ENCODE results near the gene NOSIP. TPM values are rescaled to one million over a fixed set of nuclear protein-coding genes. Genes with fewer than 3 reads are reported as not detected.

The NOSIP gene
- total RNA-seq, 2 donors from 2014 or later: 70.6 to 75.2 TPM

- Mint-ChIP-seq H3K9me3 (no peaks in the 10 kb centered on the region), H3K27ac (peak overlapping the region; percentile 33 to 76), H3K4me1 (ENCODE audit: low read depth in 2 of 2) (peaks cover 15 to 19% of the 10 kb centered on the region in 2 donors), H3K36me3 (no peaks in the 10 kb centered on the region), H3K4me3 (no peak overlapping the region), H3K27me3 (no peaks in the 10 kb centered on the region)
- no peak for DNase-seq (ENCODE audit: low spot score)
- ATAC-seq: no peak
Measured at GRCh38 chr19:49507803-49508494, 72.4 kb downstream of the NOSIP start.

GRCh38 chr19:49506575-49507105 is 73.7 kb downstream of the NOSIP start:
- ATAC-seq (peak; percentile 76 to 82), DNase-seq (ENCODE audit: low spot score) (peak; percentile 83)
- H3K27me3 Mint-ChIP-seq: no peaks in the 10 kb centered on the region
- no peaks in the 10 kb centered on the region for H3K9me3 Mint-ChIP-seq
- no peak overlapping the region for H3K4me3 Mint-ChIP-seq
- no peaks in the 10 kb centered on the region for H3K36me3 Mint-ChIP-seq
- H3K27ac Mint-ChIP-seq: no peak overlapping the region
- peaks cover 7 to 13% of the 10 kb centered on the region in 2 donors for H3K4me1 Mint-ChIP-seq (ENCODE audit: low read depth in 2 of 2)

Other genes starting within 250 kb of the NOSIP start
- 100 to 1,000 TPM; 102 to 122 TPM for gene CD37, start 245.2 kb downstream of the NOSIP start, total RNA-seq
- not detected for gene TEAD2, start 218.1 kb downstream of the NOSIP start, total RNA-seq
- not detected for gene DKKL1, start 216.7 kb downstream of the NOSIP start, total RNA-seq
- gene KASH5, start 192.3 kb downstream of the NOSIP start, total RNA-seq: under 1 TPM in 1 of 2 donors, not detected in 1; 0.56 TPM
- not detected for gene PTH2, start 157.1 kb downstream of the NOSIP start, total RNA-seq
- not detected for gene GFY, start 155.2 kb downstream of the NOSIP start, total RNA-seq
- gene SLC17A7, start 139.0 kb downstream of the NOSIP start, total RNA-seq: not detected
- 100 to 1,000 TPM; 110 to 170 TPM for gene PIH1D1, start 128.7 kb downstream of the NOSIP start, total RNA-seq
- 10 to 100 TPM; 29.0 to 65.2 TPM for gene ALDH16A1, start 127.3 kb downstream of the NOSIP start, total RNA-seq
- gene FLT3LG, start 106.3 kb downstream of the NOSIP start, total RNA-seq: 10 to 100 TPM; 33.5 to 80.4 TPM
- gene RPL13A, start 92.9 kb downstream of the NOSIP start, total RNA-seq: 1,000 to 10,000 TPM; 1,861 to 2,042 TPM
- gene RPS11, start 84.1 kb downstream of the NOSIP start, total RNA-seq: 1,000 to 10,000 TPM; 1,165 to 1,334 TPM
- 1 to 10 TPM; 1.6 to 3.0 TPM for gene FCGRT, start 67.9 kb downstream of the NOSIP start, total RNA-seq
- gene RCN3, start 52.6 kb downstream of the NOSIP start, total RNA-seq: 1 to 10 TPM; 1.6 to 2.0 TPM
- 1 to 10 TPM in 1 of 2 donors, under 1 TPM in 1; 0.81 to 1.5 TPM for gene PRRG2, start 760 bp upstream of the NOSIP start, total RNA-seq
- gene PRR12, start 10.6 kb upstream of the NOSIP start, total RNA-seq: 10 to 100 TPM; 29.7 to 45.7 TPM
- gene RRAS, start 59.6 kb upstream of the NOSIP start, total RNA-seq: 10 to 100 TPM in 1 of 2 donors, 1 to 10 TPM in 1; 4.1 to 10.4 TPM
- gene SCAF1, start 61.7 kb upstream of the NOSIP start, total RNA-seq: 100 to 1,000 TPM in 1 of 2 donors, 10 to 100 TPM in 1; 75.8 to 106 TPM
- 100 to 1,000 TPM; 167 to 185 TPM for gene IRF3, start 85.3 kb upstream of the NOSIP start, total RNA-seq
- 10 to 100 TPM; 45.9 to 98.0 TPM for gene BCL2L12, start 85.4 kb upstream of the NOSIP start, total RNA-seq
- gene PRMT1, start 96.7 kb upstream of the NOSIP start, total RNA-seq: 100 to 1,000 TPM; 268 to 457 TPM
- 10 to 100 TPM in 1 of 2 donors, 1 to 10 TPM in 1; 5.7 to 18.5 TPM for gene ADM5, start 109.0 kb upstream of the NOSIP start, total RNA-seq
- gene CPT1C, start 110.6 kb upstream of the NOSIP start, total RNA-seq: 1 to 10 TPM in 1 of 2 donors, under 1 TPM in 1; 0.52 to 2.7 TPM
- gene TSKS, start 182.8 kb upstream of the NOSIP start, total RNA-seq: under 1 TPM; 0.38 to 0.53 TPM
- 100 to 1,000 TPM; 131 to 142 TPM for gene AP2A1, start 186.4 kb upstream of the NOSIP start, total RNA-seq
- gene FUZ, start 232.7 kb upstream of the NOSIP start, total RNA-seq: 10 to 100 TPM; 10.7 to 18.0 TPM
- gene MED25, start 237.7 kb upstream of the NOSIP start, total RNA-seq: 10 to 100 TPM; 48.0 to 64.6 TPM

All from natural killer cell treated with Interleukin-12 subunit alpha and Interleukin-12 subunit beta and Interleukin-15 and Interleukin-18, amount 100 ng/mL, for 72 hours (primary cell).